OCI-M1 (cell line): ENCODE results near the gene PGM5.

Experiments used
- DNase-seq: peaks from one replicate; lab custom pipeline; 2025; lab: John Stamatoyannopoulos, UW

PGM5 gene

DNA sequence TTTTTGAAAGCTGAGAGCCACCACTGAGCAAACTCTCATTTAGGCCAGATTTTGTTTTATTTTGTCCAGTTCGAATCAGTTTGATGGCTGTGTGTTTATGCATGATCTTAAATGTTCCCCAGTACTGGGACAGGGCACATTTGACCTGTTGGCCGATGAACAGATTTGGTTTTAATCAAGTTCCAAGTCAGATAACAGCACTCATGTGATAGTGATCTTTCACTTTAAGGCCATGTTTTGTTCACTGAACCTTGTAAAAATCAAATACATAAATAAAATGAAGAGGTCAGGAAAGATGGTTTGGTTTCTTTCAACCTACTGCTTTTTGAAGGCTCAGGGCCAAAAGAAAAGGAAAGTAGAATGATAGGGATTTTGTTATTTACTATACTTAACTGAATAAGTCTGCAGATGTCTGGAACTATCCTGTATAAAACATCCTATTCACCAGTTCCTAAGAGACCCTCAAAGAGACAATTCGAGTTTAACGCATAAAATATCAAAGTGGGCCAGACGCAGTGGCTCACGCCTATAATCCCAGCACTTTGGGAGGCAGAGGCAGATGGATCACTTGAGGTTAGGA, 77.2 kb downstream of the PGM5 start:
- no peak for DNase-seq

DNA sequence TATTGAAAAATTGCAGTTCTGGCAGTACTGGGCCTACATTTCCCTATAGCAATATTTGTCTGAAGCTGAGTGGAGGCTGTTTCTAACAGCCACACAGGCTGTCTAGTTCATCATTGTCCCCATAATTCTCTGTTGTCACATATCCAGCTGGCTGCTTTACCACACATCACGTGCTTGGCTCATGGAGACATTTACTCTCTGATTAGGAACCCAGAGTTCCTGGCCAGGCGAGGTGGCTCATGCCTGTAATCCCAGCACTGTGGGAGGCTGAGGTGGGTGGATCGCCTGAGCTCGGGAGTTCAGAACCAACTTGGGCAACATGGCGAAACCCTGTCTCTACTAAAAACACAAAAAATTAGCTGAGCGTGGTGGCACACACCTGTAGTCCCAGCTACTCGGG, 81.4 kb downstream of the PGM5 start:
- peak; percentile 11 for DNase-seq

DNA sequence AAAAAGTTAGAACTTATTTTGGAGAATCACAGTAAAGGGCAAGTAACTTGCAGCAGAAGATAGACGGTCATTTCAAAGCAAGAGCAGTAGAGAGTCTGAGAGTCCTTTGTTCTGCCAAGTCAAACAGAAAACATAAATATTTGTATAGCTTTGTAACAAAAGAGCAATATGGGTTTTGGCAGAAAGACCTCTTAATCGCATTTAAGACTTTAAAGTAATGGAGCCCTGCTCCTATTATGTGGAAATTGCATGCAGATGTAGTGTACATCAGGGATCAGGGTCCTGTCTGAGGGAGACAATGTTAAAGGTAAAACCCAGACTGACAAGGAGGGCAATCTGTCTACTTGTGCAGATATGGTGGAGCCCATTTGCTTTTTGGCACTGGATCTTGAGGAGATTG, 87.2 kb downstream of the PGM5 start:
- DNase-seq = no peak

DNA sequence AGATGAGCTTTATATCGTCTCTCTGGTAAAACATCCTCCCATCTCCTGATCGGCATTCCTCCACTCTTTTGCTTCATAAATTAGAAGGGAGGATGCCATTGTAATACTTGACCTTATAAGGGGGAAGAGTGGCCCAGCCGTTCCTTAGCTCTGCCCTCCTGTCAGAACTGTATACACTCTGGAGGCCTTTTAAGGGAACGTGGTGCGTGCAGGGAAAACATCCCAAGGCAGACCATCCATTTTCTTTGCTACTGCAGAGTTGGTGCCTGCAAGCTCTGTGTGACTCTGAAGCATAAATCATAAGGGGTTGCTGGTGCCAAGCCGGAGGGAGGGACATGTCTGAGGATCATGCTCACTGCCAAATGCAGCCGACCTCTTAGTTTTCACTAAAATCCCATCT, 90.4 kb downstream of the PGM5 start:
- DNase-seq = no peak

DNA sequence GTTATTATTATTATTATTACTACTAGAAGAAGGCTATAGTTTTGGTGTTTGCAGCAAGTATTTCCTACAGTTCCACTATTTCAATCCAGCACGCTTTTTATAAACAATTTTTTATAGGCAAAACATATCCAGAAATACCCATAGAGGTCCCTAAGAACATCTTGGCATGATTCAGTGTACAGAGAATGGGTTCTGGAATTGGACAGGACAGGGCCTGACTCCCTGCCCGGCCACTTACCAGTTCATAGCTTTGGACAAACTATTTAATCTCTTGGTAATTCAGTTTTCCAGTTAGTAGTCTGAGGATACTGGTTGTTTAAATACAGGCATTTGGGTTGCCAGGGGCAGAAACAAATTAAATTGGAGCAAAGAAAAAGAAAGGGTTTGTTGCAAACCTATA, 91.2 kb downstream of the PGM5 start:
- DNase-seq = no peak

DNA sequence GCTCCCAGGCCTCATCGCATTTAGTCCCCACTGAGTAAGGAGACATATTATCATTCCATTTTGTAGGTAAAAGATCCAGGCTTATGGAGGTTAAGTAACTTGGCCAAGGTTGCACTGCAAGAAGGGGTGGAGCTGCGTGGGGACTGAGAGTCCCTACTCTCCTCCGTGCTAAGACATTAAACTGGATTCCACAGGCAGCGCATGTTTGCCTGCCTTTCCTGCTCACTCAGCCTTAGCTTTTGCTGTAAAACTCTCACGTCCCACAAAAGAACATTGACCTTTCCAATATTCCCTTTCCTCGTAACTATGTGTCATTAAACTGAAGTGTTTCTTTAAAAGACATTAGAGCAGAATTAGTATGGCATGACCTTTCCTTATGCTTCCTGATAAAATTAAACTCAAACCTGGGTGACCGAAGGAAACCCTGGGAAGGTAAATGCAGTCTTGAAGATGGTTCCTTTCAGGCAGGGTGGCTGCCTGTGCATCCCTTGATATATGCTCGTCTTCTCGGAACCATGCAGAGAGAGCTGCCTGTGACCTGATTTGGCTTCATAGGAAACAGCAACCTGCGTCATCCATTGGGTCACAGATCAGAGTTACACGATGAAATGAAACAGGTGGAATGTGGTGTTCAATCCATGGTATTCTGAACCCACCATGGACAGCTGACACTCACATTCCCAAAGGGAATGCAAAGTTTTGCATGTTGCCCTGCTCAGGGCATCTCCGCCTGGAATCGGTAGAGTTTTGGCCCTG, 98.3 kb downstream of the PGM5 start:
- DNase-seq = no peak

DNA sequence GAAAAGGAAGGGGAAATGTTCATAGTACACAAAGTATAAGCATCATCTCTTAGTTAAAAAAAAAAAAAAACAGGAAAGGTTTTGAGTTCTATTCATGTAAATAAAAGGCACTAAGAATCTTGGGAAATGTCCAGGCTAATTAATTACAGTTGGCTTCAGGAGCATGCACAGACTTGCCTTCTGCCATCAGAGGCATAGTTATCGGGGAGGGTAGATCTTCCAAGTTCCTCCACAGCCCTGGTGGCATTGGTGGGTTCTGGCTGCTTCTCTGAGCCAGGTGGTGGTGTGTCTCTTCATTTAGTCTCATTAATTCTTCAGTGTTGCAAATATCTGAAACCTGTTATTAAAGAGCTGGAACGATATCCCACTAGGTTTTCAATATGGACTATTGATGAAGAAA, 99.0 kb downstream of the PGM5 start:
- no peak for DNase-seq

DNA sequence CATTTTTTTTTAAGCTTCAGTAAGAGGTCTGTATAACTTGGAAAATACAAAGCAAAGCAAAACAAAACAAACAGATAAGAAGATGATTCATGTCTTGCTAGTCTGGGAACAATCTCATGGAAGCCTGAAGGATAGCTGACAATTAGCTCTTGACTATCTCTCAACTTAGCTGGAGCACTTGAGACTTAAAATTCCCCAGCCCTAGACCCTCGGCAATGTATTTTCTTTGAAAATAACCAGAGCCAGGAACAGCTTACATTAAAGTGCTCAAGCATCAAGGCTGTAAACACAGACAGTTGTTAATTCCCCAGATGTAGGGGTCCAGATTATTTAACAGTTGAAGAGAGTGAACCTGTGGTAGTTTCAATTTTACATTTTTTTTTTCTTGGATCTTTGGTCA, 101.4 kb downstream of the PGM5 start:
- DNase-seq = no peak

DNA sequence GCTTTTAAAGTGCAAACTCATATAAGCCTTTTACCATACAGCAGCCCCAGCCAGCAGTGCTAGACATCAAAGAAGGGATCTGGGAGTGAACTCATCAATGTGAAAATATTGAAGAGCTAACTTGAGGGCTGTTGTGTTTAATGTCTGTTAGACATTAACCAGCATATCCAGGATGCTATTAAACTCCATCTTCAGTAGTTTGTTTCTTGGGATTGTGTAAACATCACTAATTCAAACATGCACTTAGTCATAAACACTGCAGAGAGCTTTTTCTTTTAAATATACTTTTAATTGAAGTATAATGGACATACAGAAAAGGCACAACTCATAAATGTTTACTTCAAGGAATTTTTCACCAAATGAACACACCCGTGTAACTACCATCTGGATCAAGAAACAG, 102.5 kb downstream of the PGM5 start:
- no peak for DNase-seq

DNA sequence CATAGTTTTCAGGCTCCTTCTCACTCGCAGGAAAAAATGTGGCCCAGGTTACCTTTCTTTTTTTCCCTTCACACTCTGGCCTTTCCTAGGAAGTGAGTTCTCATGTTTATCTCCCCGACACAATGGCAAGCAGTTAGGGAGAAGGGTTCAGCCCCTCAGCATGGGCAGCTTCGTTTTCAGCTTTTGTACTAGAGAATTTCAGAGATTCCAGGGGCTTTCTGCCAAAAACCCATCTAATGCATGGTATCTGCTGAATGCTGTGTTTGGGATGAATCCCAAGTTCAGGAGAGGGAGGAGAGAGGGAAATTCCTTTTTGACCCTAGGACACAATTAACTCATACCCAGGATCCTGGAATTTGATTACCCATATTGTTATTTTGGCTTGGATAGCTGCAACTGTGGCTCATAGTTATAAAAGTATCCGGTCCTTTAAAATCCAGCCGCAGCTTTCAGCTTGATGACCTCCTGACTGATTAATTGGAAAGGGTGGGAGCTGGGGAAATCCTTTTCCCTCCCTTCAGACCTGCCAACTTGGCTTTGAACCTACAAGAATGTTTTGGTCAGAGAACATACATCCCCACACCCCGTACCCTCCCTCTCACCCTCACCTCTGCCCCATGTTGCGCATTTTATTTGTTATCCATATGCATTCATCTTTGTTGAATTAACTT, 105.8 kb downstream of the PGM5 start:
- DNase-seq = no peak

DNA sequence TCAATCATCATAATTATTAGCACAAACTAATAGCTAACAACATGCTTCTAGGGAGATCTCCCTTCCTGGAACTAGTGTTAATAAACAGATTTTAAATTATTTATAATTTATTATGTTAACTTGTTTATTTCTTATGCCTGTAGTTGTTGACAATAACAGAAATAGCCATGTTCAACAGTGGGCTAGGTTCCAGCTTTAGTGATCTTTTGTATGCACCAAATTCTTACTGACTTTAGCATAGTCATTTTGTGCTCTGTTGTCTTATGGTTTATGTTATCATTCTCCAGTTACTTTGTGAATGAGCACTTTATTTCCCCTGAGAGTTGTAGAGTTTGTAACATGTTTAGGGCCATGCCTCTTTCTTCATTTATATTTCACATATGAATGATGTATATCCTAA, 113.7 kb downstream of the PGM5 start:
- DNase-seq = no peak

DNA sequence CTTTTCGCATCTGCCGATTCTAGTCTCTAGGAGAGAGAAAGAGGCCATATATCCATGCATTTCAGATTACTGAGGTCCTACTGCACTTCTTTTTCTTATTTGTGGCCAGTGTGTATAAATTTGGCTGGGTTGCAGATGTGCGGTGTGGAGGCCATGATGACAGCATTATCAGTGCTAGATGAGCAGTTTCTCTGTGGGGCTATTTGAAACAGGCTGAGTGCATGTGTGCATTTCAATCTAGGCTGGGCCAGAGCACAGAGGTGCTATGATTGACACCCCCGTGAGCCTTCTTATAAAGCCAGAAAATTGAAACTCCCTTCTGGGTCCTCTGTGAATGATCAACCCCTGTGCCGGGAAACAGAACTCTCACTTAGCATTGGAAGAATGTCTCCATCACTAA, 114.2 kb downstream of the PGM5 start:
- DNase-seq = no peak

DNA sequence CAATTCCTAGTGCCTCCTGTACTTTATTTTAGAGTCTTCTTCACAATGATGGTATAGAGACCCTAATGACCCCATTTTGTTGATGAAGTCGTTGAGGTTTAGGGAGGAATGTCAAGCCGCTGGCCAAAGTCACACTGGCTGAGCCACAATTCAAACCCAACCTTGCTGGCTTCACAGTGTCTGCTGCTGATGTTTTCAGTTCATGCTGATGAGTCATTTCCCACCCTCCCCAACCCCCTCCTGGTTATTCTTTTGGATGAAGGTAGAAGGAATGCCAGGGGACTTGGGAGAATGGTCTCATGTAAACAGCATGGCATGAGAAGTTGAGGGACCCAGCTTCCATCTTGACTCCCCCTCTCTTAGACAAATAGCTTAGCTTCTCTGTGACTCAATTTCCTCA, 115.7 kb downstream of the PGM5 start:
- no peak for DNase-seq

DNA sequence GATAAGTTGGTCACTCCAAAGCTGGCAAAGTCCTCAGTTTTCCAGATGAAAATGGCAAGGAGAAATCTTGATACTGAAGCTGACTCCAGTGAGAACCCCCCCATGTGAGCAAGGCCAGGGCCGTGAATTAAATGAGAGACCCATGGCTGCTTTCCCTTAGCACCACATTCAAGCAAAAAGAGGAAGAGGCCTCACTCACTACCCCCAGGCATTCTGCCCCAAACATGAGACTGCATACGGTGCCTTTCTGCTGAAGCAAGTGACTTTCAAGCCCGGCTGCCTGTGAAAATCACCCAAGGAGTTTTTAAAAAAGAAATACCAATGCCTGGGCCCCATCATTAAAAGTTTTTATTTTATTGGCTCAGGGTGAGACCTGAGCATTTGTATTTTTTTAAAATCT, 117.4 kb downstream of the PGM5 start:
- peak; percentile 71 for DNase-seq

DNA sequence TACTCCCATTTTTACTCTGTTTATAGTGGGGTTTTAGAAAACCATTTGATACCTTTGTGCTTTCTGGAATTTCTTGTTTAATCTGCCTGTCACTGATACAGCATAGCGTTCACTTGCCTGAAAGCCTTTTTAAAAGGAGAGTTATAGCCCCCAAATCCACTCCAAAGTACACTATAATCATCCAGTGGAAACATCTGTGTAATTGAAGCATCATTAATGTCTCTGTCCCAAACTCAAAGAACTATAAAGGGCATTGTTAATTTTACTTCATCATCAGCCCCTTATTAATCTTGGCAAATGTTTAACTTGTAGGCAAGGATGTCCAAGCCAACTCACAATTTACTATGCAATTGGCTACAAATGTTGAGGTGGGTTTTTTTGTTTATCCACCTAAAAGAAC, 120.0 kb downstream of the PGM5 start:
- DNase-seq = no peak

DNA sequence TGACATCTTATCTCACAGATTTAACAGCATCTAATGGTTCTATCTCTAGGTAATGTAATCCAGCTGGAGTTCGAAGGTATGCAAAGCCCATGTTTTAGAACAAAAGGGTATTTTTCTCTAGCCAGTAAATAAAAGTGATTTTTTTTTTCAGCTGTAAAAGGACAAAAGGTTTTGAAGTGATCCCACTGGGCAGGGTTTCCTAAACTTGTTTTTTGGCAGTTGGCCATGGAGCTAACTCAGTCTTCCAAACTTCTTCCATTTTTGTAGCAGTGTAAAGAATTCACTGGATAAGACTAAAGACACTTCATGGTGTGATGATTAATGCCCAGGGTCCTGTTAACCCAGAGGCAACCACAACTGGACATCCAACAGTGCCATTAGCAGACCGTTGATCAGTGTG, 120.4 kb downstream of the PGM5 start:
- no peak for DNase-seq

DNA sequence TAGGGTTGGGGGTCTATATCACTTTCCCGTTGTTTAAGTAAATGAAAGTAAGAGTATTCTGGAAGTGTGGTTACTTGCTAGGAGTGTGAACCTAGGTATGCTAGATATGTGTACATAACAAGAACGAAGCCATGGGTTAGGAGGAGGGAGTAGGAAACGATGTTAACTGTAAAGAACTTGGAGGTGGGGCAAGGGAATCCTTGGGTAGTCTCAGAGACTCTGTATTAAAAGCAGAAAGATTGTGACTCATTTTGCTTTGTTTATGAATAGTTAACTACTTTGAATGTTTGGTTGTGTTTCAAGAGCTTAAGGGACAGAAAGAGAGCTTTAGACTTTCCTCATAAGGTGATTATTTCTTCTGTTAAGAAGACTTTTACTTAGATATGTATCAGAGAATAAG, 124.4 kb downstream of the PGM5 start:
- DNase-seq = no peak

DNA sequence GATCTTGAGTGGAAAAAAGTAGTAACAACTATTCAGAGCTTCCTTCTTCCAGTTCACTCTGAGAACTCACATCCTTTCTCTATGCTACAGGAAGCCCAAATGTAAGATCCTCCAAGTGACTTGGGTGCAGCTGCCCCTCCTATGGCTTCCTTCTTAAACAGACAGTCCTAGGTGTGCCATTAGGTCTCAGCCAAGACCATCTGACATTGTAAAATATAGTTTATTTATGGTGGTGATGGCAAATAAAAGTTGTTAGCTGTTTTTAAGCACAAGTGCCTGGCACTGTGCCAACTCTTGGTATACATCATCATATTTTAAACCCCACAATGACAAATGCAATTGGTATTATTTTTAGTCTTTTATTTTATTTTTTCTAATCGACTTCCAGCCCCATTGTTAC, 126.1 kb downstream of the PGM5 start:
- no peak for DNase-seq

DNA sequence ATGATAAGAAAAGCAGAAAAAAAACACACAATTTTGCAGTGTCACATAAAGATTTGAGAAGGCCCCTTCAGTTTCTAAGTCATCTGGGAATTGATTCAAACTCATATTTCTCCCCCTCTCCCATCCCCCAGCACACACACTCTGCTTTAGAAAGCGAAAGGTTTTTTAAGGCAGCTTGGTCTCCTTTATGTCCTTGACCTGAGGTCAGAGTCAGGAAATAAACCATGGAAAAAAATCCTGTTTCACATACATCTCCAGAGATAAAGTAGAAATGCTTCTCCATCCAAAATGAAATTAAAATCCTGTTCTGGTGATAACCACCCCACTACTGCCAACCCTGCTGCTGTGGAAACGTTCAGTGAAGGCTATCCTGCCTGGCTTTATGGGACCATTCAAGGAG, 131.7 kb downstream of the PGM5 start:
- no peak for DNase-seq

DNA sequence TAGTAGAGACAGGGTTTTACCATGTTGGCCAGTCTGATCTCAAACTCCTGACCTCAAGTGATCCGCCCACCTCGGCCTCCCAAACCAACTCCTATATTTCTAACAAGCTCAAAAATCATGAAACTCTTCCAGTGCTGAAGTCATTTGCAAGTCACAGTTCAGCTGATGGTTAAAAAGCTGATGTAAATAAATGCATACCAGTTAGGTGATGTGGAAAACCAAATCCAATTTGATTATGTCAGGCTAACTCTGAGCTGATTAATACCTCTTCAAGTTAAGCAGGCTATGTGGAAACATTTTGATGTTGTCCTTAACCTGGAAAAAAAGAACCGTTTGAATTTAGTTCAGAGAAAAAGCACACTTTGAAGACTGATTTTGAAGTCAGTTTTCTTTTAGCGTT, 133.2 kb downstream of the PGM5 start:
- DNase-seq = no peak

DNA sequence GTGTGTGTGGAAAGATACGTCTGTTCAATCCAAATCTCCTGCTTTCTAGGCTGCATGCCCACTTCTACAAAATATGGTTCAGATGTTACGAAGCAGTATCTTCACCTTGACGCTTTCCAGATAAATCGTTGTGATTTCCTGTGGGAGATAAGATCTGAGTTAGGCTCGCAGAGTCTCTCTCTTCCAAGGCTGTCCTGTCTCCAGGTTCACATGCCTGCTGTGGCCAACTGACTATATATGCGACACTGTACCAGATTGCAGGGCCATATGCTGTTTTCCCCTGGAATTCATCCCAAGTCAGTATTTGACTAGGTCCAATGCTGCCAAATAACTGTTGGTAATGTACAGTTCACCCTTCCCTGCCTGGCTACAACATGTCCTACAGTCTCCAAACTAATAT, 136.4 kb downstream of the PGM5 start:
- DNase-seq = no peak

DNA sequence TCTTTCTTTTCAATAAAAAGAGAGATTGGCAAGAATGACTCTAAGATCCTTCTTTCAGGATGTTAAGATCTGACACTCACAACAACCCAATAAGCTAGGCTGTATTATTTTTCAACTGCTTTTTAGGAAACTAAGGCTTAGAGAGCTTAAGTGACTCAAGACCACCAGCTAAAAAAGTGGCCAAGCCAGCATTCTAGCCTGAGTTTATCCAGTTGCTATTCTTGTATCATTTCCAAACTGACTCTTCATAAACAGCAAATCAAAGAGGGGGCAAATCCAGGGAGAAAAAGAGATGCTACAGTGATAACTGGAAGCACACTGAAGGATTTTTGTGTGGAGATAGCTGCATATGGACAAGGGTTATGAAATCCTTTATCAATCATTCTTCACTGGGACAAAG, 137.1 kb downstream of the PGM5 start:
- DNase-seq = no peak

DNA sequence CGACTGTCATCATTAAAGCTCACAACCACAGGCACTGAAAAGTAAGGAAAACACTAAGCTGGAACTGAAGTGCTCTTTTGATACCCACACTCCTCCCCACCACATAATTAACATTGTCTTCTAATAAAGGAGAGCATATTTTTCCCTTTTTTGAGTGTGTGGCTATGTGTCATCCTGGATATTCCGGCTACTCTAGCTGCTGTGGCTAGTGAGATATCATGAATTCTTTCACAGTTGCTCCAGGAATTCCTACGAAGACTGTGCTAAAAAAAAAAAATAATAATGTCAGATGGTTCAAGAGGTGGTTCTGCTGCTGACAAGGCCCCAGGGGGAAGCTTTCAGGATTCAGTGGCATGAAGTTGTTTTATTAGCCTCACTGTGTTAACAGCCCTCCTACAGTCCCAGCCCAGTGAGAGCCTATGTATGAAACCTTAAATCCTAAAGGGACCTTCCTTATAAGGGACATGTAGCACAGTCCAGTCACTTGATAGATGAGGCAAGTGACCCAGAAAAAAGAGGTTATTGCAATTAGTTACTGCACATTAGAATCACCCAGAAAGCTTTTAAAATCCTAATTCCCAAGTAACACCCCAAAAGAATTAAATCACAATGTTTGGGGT, 137.7 kb downstream of the PGM5 start:
- no peak for DNase-seq
